ENCODE results near the gene DAAM2.

Gene DAAM2

DNA sequence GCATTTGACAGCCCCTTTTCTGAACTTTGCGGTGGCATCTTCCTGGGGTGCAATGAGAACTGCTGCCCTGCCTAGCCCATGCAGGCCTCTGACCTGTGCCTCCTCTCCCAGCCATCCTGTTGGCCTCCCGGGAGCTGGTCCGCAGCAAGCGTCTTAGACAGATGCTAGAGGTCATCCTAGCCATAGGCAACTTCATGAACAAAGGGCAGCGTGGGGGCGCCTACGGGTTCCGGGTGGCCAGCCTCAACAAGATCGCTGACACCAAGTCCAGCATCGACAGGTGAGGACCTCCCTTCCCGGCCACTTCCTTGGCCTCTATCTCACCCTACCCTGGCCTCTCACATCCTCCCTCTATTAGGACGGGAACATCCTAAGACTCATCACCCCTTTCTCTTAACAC is 104.5 kb downstream of the DAAM2 start:
- Histone ChIP-seq H3K4me3 (ENCODE audit: low read length) (no peak overlapping the region), H3K36me3 (ENCODE audit: insufficient read depth, low read depth, low read length) (no peaks in the 10 kb centered on the region), H3K27ac (ENCODE audit: low read length) (no peak overlapping the region), H3K9me3 (ENCODE audit: insufficient read depth, low read depth, low read length) (no peaks in the 10 kb centered on the region), H3K9ac (ENCODE audit: low read depth, low read length) (no peak overlapping the region), H3K4me1 (ENCODE audit: insufficient read depth, low read length) (no peaks in the 10 kb centered on the region; the same call in 1 of the 2 replicates), H3K27me3 (ENCODE audit: insufficient read depth, low read length) (no peaks in the 10 kb centered on the region)

DNA sequence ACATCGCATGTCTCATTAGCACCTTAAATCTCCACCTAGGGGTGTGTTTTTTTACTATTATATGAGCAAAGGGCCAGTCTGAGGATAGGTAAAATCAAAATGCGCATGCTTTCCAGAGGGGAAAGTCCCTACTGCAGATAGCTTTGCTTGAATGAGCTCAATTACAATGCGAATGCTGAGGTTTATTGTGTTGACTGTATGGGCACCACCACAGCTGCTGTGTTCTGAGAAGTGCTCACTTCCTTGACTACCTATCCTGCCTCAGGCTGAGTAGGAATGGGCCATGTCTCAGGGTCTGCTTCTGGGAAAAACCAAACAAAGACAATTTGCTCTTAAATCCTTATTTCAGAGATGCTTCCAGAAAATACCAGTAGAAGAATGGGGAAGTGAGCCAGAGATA is 105.5 kb downstream of the DAAM2 start:
- no peaks in the 10 kb centered on the region for H3K36me3 ChIP-seq (ENCODE audit: insufficient read depth, low read depth, low read length)
- H3K27me3 ChIP-seq (ENCODE audit: insufficient read depth, low read length), result no peaks in the 10 kb centered on the region
- H3K4me1 ChIP-seq (ENCODE audit: insufficient read depth, low read length), result no peaks in the 10 kb centered on the region; the same call in 1 of the 2 replicates
- no peak overlapping the region for H3K27ac ChIP-seq (ENCODE audit: low read length)
- H3K9ac ChIP-seq (ENCODE audit: low read depth, low read length), result no peak overlapping the region
- H3K9me3 ChIP-seq (ENCODE audit: insufficient read depth, low read depth, low read length), result no peaks in the 10 kb centered on the region
- peak overlapping the region; percentile 7; the same call in 1 of the 2 replicates for H3K4me3 ChIP-seq (ENCODE audit: low read length)

DNA sequence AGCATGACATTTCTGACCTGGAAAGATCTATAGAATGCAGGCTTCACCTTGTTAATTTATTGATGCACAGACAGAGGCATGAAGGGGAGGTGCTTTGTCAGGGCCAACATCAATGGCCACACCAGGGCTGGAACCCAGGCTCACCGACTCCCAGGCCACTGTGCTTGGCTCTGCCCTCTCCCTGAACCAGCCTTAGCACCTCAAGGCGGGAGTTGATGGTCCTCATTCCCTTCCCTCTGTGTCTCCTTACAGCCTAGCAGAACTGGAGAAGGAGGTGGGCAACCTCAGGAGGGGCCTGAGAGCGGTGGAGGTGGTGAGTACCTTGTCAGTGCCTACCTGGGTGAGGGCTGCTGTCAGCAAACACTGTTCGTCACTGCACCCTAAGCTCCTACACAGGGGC is 106.4 kb downstream of the DAAM2 start:
- no peaks in the 10 kb centered on the region; the same call in 1 of the 2 replicates for H3K36me3 ChIP-seq (ENCODE audit: insufficient read depth, low read depth, low read length)
- H3K9me3 ChIP-seq (ENCODE audit: insufficient read depth, low read depth, low read length), result no peaks in the 10 kb centered on the region
- H3K27me3 ChIP-seq (ENCODE audit: insufficient read depth, low read length), result no peaks in the 10 kb centered on the region
- no peak overlapping the region for H3K4me3 ChIP-seq (ENCODE audit: low read length)
- no peak overlapping the region for H3K27ac ChIP-seq (ENCODE audit: low read length)
- no peak overlapping the region for H3K9ac ChIP-seq (ENCODE audit: low read depth, low read length)
- no peaks in the 10 kb centered on the region; the same call in 1 of the 2 replicates for H3K4me1 ChIP-seq (ENCODE audit: insufficient read depth, low read length)

DNA sequence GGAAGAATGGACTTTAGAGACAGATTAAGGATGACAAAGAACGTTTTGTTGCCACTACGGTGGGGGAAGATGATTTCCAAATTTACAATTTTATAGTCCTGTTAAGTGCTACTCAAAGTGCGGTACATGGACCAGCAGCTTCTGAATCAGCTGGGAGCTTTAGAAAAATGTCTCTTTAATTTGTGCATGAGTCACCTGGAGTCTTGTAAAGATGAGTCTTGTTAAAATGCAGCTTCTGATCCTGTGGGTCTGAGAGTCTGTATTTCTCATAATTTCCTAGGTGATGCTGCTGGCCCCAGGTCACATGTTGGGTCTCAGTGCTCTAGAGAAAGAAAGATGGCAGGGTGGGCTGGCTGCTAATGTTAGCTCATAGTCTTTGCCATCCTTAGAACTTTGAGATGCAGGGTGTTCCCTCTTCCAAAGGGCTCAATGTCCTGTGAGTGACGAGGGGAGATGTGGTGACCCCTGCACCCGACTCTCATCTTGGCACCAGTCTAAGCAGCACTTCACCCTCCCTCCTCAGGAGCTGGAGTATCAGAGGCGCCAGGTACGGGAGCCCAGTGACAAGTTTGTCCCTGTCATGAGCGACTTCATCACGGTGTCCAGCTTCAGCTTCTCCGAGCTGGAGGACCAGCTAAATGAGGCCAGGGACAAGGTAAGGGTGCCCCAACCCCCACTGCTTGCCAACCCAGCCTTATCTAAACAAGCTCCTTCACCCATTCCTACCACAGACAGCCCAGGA is 107.5 kb downstream of the DAAM2 start:
- no peaks in the 10 kb centered on the region; the same call in 1 of the 2 replicates for H3K4me1 ChIP-seq (ENCODE audit: insufficient read depth, low read length)
- H3K36me3 ChIP-seq (ENCODE audit: insufficient read depth, low read depth, low read length), result no peaks in the 10 kb centered on the region; the same call in 1 of the 2 replicates
- no peak overlapping the region for H3K9ac ChIP-seq (ENCODE audit: low read depth, low read length)
- no peaks in the 10 kb centered on the region for H3K9me3 ChIP-seq (ENCODE audit: insufficient read depth, low read depth, low read length)
- H3K27me3 ChIP-seq (ENCODE audit: insufficient read depth, low read length), result no peaks in the 10 kb centered on the region
- H3K27ac ChIP-seq (ENCODE audit: low read length), result no peak overlapping the region
- H3K4me3 ChIP-seq (ENCODE audit: low read length), result no peak overlapping the region

DNA sequence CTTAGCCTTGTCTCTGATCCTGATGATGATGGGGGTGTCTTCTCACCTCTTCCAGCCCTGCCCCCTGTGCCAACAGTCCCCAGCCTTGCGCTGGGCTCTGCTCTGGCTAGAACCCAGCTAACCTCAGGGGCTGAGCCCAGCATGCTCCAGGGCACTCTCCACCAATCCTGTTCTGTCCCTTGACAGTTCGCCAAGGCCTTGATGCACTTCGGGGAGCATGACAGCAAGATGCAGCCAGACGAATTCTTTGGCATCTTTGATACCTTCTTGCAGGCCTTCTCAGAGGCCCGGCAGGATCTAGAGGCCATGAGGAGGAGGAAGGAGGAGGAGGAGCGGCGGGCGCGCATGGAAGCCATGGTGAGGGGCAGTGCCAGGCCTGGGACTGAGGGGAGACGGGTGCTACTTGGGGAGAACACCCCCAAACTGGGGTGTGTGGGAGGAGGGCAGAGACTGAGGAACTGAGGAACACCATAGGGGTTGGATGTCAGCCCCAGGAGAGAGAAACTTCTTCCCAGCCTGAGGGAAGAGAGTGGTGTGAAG is 109.0 kb downstream of the DAAM2 start:
- H3K27me3 ChIP-seq (ENCODE audit: insufficient read depth, low read length), result no peaks in the 10 kb centered on the region

DNA sequence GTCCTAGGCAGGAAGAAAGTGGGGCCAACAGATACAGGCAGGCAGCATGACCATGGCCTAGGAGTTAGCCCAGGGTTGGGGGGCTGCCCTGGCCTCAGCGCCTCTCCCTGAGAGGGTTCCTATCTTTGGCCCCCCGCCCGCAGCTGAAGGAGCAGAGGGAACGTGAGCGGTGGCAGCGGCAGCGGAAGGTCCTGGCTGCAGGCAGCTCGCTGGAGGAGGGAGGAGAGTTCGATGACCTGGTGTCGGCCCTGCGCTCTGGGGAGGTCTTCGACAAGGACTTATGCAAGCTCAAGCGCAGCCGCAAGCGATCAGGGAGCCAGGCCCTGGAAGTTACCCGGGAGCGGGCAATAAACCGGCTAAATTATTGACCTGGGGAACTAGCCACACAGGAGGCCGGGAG is 109.5 kb downstream of the DAAM2 start:
- Histone ChIP-seq H3K27ac (ENCODE audit: low read length) (no peak overlapping the region), H3K36me3 (ENCODE audit: insufficient read depth, low read depth, low read length) (peaks cover 7% of the 10 kb centered on the region; the same call in 1 of the 2 replicates), H3K27me3 (ENCODE audit: insufficient read depth, low read length) (no peaks in the 10 kb centered on the region), H3K4me1 (ENCODE audit: insufficient read depth, low read length) (no peaks in the 10 kb centered on the region; the same call in 1 of the 2 replicates), H3K4me3 (ENCODE audit: low read length) (no peak overlapping the region), H3K9me3 (ENCODE audit: insufficient read depth, low read depth, low read length) (no peaks in the 10 kb centered on the region), H3K9ac (ENCODE audit: low read depth, low read length) (no peak overlapping the region)

More for the DNA sequence above, 109.0 kb downstream of the DAAM2 start:
- H3K4me3 ChIP-seq (ENCODE audit: low read length), result no peak overlapping the region
- no peaks in the 10 kb centered on the region for H3K9me3 ChIP-seq (ENCODE audit: insufficient read depth, low read depth, low read length)
- H3K9ac ChIP-seq (ENCODE audit: low read depth, low read length), result no peak overlapping the region
- H3K27ac ChIP-seq (ENCODE audit: low read length), result no peak overlapping the region
- no peaks in the 10 kb centered on the region; the same call in 1 of the 2 replicates for H3K4me1 ChIP-seq (ENCODE audit: insufficient read depth, low read length)
- peaks cover 5% of the 10 kb centered on the region; the same call in 1 of the 2 replicates for H3K36me3 ChIP-seq (ENCODE audit: insufficient read depth, low read depth, low read length)

DNA sequence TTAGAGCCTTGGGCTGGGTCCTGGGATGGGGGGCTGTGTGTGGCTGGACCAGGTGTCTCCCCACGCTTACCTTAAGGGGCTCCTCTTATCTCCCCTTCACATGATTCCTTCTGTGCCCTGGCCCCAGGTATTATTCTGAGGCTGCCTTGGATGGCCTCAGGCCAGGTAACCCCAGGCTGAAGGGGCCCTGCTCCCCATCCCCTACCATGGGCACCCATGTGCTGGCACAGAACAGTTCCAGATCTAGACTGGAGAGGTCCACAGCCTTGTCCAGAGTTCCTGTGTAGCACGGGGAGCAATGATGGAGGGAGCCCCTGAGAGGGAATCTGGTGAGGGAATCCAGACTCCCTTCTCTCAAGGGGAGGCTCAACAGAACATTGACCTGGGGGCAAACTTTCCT is 110.0 kb downstream of the DAAM2 start:
- H3K9me3 ChIP-seq (ENCODE audit: insufficient read depth, low read depth, low read length), result no peaks in the 10 kb centered on the region
- peaks cover 7% of the 10 kb centered on the region; the same call in 1 of the 2 replicates for H3K36me3 ChIP-seq (ENCODE audit: insufficient read depth, low read depth, low read length)
- H3K27ac ChIP-seq (ENCODE audit: low read length), result no peak overlapping the region
- H3K9ac ChIP-seq (ENCODE audit: low read depth, low read length), result no peak overlapping the region
- H3K4me3 ChIP-seq (ENCODE audit: low read length), result no peak overlapping the region
- no peaks in the 10 kb centered on the region for H3K27me3 ChIP-seq (ENCODE audit: insufficient read depth, low read length)
- H3K4me1 ChIP-seq (ENCODE audit: insufficient read depth, low read length), result no peaks in the 10 kb centered on the region; the same call in 1 of the 2 replicates

DNA sequence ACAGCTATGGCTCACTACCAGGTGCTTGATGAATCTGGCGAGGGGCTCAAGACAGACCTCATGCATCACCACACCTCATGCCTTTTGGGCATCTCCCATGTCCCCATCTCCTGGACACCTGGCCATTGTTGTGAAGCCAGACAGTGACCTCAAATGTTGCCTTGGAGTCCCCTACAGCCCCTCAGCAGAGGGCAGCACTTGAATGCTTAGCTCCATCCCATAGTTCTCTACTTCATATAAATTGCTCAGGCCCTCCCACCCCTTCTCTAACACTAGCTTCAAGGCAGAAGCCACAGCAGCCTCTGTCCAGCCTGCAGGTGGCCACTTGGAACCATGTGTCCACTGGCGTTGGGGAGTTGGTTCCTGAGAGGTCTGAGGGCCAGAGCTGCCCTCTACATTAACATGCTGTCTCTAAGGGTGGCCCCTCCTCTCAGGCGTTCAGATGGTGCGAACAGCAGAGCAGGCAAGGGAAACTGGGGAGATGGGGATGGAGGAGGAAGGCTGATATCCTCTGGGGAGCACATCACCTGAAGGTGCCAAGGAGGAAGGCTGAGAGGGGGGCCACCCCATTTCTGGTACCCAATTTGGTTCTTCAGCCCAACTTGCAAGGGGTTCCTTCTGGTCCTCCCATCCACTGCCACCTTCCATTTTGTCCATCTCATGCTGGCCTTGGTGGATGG is 110.8 kb downstream of the DAAM2 start:
- no peaks in the 10 kb centered on the region for H3K9me3 ChIP-seq (ENCODE audit: insufficient read depth, low read depth, low read length)
- H3K27ac ChIP-seq (ENCODE audit: low read length), result no peak overlapping the region
- H3K27me3 ChIP-seq (ENCODE audit: insufficient read depth, low read length), result no peaks in the 10 kb centered on the region
- no peaks in the 10 kb centered on the region; the same call in 1 of the 2 replicates for H3K4me1 ChIP-seq (ENCODE audit: insufficient read depth, low read length)
- peaks cover 7% of the 10 kb centered on the region; the same call in 1 of the 2 replicates for H3K36me3 ChIP-seq (ENCODE audit: insufficient read depth, low read depth, low read length)
- H3K4me3 ChIP-seq (ENCODE audit: low read length), result no peak overlapping the region
- H3K9ac ChIP-seq (ENCODE audit: low read depth, low read length), result no peak overlapping the region

DNA sequence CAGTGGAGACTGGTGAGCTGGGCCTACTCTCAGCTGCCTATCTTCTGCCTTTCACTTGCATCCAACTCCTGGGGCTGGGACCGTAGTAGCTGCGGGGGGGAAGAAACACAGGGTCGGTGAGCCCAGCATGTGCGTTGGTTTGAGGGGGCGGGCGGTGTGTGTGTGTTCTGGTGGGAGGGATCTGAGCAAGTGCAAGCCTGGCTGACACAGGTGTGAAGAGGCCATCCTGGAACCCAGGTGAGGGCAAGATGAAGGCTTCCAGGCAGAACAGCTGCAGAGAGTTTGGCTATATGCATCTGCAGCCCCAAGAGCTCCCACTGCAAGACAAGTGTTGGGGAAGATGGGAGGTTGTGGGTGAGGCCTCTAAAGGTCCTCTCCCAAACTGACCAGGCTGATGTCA is 111.5 kb downstream of the DAAM2 start:
- peaks cover 12% of the 10 kb centered on the region; the same call in 1 of the 2 replicates for H3K36me3 ChIP-seq (ENCODE audit: insufficient read depth, low read depth, low read length)
- no peak overlapping the region for H3K27ac ChIP-seq (ENCODE audit: low read length)
- H3K4me1 ChIP-seq (ENCODE audit: insufficient read depth, low read length), result no peaks in the 10 kb centered on the region
- no peak overlapping the region for H3K9ac ChIP-seq (ENCODE audit: low read depth, low read length)
- no peaks in the 10 kb centered on the region for H3K27me3 ChIP-seq (ENCODE audit: insufficient read depth, low read length)
- H3K9me3 ChIP-seq (ENCODE audit: insufficient read depth, low read depth, low read length), result no peaks in the 10 kb centered on the region
- no peak overlapping the region for H3K4me3 ChIP-seq (ENCODE audit: low read length)

DNA sequence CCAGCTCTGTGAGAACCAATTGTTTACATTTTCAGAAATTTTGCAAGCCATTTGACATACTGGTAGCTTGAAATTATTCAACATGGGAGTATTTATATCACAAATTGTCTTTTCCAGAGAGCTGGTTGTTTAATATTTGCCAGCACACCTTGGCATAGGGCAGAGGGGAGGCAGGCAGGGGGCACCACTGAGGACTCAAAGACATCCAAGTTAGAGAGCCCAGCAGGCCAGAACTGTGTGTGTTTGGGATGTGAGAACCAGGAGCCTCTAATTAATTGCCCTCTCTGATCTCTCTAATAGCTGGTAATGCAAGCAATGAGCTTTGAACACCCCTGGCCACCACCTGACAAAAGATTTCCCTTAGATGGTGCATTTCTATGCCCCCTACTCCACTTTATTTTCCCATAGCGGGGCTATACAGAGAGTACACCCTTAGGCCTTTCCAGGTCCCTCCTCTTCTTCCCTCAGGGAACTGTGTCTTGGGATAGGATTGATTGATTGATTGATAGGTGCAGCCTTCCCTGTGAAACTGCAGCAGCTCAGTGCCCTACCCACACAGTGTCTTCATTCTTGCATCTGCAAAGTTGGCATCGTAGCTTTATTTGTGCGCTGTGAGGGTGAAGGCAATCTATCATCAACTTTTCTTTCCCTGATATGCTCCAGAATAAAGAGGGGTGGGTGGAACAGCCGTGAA is 112.9 kb downstream of the DAAM2 start:
- Histone ChIP-seq H3K4me3 (ENCODE audit: low read length) (no peak overlapping the region), H3K36me3 (ENCODE audit: insufficient read depth, low read depth, low read length) (peaks cover 16% of the 10 kb centered on the region; the same call in 1 of the 2 replicates), H3K9ac (ENCODE audit: low read depth, low read length) (no peak overlapping the region), H3K4me1 (ENCODE audit: insufficient read depth, low read length) (no peaks in the 10 kb centered on the region), H3K27ac (ENCODE audit: low read length) (no peak overlapping the region), H3K9me3 (ENCODE audit: insufficient read depth, low read depth, low read length) (no peaks in the 10 kb centered on the region), H3K27me3 (ENCODE audit: insufficient read depth, low read length) (no peaks in the 10 kb centered on the region)

DNA sequence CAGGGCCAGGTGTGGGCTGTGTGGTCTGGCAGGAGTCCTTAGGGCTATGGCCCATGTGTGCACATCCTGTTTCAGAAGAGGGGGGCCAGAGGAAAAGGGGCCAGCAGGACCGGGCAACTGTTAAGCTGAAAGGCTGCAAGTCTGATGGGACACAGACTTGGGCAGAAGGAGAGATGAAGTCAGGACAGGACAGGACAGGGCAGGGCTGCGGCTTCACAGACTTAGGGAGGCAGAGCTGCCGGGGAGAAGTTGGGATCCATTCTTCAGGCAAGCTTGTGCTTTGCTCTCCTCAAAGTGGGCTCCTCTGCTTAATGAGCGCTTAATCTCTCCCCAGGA is 113.4 kb downstream of the DAAM2 start:
- Histone ChIP-seq H3K9me3 (ENCODE audit: insufficient read depth, low read depth, low read length) (no peaks in the 10 kb centered on the region), H3K27me3 (ENCODE audit: insufficient read depth, low read length) (no peaks in the 10 kb centered on the region), H3K27ac (ENCODE audit: low read length) (no peak overlapping the region), H3K4me3 (ENCODE audit: low read length) (no peak overlapping the region), H3K9ac (ENCODE audit: low read depth, low read length) (no peak overlapping the region), H3K36me3 (ENCODE audit: insufficient read depth, low read depth, low read length) (peaks cover 17% of the 10 kb centered on the region; the same call in 1 of the 2 replicates), H3K4me1 (ENCODE audit: insufficient read depth, low read length) (no peaks in the 10 kb centered on the region)
